Stimulated activated CD8-positive, alpha-beta memory T cell treated with anti-CD3 and anti-CD28 coated beads, Interleukin-12 subunit alpha, Interleukin-12 subunit beta, amount 100 ng/mL, for 1 hour (primary cell): Measurements from ENCODE around the gene ARHGAP18.

Source experiments
- DNase-seq: peaks from one replicate; pipeline ENCODE4 v3.0.0-alpha.2; 2020; ENCODE audit warnings: low read depth

Gene ARHGAP18

DNA sequence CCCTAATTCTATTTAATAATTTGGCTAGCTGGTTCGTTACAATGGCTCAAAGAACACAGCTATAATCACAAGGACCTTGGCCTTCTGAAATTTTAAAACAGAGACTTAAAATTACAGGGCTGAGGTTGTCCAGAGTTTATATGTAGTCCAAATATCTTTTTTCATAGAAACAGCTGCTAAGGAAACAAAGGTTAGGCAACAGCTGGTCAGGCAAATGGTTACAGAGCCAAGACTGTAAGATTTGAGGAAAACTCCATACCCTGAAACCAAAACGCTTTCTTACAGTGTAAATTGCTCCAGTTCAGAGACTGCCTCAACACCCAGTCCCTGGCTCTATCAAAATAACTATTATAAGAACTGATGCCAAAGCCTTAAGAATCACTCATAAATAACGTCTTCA lies 9.7 kb upstream of the ARHGAP18 start:
- DNase-seq, result no peak

DNA sequence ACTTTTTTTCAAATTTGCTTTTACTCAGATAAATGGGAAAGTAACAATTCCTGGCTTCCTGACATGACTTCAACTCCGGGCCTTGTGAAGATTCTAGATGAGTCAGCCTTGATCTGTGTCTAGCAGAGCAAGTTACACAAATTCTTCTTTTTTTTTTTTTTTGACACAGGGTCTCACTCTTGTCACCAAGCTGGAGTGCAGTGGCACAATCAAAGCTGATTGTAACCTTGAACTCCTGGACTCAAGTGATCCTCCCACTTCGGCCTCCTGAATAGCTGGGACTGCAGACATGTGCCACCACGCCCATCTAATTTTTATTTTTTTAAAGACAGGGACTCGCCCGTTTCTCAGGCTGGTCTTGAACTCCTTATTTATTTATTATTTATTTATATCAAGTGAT lies 7.3 kb upstream of the ARHGAP18 start:
- DNase-seq, result no peak

DNA sequence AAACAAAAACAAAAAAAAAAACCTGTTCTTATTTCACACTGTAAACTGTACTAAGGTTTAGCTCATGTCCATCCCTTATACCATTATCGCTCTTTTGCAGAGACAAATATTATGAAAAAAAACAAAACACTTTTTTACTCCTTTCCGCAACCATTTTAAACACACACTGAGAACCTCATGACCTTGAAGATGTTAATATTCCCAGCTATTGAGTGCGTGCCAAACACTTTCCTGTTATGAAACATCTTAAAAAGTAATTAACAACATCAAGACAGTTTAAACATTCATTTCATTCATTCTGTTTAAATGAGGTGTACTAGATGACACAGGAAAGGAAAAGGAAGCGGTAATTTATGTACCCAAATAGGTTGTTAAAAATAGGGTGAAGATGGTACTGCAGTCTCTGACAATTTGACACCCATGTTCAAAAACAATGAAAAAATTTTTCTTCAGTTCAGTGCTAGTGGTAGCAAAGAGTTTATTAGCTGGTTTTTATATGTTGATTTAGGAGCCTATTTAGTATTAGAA lies 3.9 kb upstream of the ARHGAP18 start:
- no peak for DNase-seq

DNA sequence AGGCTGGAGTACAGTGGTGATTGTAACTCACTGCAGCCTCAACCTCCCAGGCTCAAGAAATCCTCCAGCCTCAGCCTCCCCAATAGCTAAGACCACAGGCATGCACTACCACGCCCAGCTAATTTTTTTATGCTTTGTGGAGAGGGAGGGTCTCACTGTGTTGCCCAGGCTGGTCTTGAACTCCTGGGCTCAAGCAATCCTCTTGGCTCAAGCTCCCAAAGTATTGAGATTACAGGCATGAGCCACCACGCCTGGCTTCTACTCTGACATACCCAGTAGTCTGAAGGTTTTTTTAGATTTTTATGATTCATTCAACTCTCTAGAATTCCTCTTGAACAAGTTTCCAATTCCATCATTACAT lies 1.3 kb upstream of the ARHGAP18 start:
- DNase-seq, result no peak

DNA sequence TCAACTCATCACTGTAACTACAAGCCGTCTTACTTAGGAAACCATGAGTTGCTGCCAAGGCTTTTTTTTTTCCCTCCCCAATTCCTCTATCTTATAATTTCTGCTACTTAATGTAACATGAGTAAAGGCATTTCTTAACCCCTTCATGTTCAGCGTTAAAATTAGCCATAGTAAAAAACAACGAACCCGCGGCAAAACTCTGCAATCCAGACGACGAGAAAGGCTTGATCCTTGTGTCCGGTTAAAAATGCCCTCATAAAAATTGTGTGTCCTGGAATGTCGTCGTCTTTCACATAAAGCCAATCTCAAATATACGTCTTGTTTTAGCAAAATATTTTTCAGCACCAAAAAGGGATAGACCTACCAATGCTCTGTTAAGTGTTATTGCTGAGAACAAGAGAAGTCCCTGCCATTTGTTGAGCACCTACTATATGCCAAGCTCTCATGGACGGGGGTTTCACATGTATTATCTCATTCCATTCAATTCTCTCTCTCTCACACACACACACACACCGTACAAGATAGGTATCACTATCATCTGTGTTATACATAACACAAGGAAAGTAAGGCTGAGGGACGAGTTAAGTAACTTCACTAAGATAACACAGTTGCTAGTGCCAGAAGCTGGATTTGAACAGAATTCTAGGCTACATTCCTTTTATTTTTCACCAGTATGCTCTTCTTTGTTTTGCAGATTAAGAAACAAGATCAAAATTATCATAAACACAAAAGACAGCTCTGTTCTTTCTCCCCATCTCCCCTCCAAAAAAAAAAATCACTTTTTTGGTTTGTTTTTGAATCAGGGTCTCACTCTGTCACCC lies 683 bp upstream of the ARHGAP18 start:
- no peak for DNase-seq

DNA sequence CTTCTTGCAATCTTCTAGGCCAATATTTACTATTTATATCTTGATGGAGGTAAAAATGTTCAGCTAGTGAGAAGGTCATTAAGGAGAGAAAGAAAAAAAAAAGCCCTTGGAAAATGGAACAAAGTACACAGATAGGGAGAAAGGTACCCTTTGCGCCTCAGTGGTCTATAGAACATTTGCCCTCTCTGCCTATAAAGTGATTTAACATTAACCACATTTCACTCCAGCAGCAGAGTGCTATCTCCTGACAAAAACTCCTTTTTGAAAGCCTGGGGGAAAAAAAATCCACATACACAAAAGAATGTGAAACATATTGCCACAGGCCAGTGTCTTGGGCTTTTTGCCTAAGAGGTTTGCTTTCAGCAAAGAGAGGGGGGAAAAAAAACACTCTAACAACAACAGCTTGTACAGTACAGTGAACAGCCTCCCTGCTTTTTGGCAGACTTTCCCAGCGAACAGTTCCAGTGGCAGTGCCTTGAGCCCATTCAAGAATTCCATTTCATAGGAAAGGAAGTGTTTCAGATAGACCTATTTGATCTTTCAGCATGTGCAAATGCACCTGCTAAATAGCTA lies 695 bp downstream of the ARHGAP18 start:
- DNase-seq, result no peak

DNA sequence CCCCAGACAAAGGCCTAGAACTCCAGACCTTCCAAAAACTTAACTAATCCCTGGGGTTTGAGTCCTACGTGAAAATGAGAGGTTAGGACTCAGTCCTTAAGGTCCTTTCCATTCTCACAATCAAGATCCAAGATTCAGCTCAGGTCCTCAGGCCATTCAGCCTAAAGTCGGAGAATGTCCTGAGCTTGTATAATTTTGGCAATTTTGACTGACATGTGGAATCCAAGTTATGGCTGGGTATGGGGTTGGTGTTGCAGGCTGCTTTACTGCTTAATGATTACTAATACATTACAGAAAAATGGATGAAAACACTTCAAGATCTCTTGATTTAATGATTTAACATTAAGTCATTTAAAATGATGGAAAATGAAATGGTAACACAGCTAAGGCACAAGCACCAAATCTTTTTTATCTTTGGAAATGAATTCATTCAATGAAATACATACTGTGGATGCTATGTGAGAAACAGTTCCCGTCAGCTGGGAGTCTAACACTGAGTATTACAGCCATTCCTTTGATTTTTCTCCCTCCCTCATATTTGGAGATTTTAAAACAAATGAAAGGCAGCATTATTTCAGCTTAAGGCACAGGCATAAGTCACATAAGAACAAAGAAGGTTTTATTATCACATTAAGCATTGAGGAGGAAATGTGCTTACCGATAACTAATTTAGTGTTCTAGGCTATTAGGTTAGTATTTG lies 1.3 kb downstream of the ARHGAP18 start:
- no peak for DNase-seq

DNA sequence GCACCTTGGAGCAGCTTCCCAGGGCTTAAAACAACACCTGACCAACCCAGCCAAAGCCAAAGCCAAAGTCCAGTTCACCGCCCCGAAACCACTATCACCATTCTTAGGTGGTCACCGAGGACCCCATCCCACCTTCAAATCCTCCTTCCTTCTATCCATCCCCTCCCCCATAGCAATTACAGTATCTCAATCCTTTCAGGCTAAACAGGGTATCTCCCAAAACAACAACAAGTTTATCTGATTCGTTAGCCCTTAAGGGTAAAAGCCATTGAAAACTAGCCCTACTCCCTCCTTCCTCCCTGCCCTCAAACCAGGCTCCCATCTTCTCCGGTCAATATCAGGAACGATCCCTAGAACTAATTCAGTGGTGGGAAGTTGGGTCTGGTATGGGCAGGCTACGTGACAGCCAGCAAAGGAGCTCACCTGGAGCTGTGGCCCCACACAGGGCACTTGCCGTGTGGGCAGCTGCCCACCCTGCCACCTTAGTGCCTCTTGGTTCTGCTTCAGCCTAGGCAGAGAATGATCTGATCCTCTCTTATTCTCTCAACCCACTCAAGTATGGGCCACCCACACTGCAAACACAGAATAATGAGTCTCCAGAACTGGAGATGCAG lies 2.0 kb downstream of the ARHGAP18 start:
- no peak for DNase-seq

DNA sequence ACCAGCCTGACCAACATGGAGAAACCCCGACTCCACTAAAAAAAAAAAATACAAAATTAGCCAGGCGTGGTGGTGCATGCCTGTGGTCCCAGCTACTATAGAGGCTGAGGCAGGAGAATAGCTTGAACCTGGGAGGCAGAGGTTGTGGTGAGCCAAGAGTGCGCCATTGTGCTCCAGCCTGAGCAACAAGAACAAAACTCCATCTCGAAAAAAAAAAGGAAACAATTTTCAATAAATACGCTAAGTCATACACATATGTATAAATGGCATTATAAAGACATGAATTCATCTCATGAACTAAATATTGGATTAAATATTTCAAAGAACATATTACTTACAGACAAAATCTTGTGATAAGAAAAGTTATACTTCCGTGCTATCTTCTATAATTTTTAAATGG lies 2.9 kb downstream of the ARHGAP18 start:
- no peak for DNase-seq

DNA sequence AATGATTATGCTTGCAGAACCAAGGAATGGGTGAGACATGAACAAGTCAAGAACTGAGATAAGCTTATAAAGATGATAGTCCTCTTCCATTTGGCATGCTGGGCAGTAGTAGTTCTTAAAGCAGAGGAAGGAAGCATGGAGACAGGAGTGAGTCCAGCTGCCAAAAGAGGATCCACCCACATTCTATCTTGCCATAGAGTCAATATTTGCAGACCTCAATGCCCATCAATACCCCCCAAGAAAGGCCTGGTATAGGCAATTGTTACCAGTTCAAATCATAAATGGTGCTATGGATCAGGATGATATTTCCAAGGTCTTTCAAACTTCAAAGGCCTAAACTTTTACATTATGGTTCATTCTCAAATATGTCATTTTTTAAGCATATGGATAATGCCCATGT lies 4.8 kb downstream of the ARHGAP18 start:
- DNase-seq, result no peak

DNA sequence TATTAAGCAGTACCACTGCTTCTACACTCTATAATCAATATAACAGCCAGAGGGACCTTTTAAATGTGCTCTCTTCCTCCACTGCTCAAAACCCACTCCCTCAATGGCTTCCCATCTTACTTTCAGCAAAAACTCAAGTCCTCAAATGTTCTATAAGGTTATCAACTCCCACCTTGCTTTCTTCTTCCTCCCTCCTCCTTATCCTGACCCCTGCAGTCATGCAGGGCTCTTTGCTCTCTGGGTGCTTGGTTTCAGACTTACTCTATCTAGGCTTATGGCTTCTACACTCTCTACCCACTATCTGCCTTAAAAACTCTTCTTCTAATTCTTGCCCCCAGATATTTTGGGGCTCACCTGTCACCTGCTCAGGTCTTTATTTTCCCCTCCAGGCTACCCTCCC lies 5.3 kb downstream of the ARHGAP18 start:
- DNase-seq, result no peak

DNA sequence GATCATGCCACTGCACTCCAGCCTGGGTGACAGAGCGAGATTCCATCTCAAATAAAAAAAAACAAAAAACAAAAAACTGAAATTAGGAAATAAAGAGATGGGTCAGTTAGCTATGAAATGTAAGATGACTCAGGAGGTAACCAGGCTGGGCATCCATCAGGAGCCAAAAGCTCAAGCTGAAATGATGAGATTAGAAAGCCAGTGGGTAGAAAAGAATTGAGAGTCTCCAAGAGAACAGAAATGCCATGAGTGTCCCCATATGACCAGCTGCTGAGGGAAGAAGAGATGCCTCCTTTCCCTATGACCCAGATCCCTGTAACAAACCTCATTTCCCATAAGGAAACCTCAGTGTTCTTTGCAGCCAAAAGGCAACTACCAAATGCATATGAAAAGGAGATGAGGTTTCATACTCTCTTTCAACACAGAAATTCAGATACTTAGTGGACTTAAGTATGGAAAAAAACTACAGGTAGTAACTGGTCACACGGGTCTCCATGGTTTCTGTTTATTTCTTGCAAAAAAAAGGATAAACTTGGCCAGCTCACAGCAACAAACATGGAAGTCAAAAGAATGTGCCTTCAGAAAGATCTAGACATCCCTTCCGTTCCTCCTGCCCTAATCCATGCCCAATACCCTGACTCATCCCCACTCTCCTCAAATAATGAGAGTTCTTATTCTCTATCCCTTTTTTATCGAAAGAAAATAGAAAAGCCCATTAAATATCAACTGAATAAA lies 8.1 kb downstream of the ARHGAP18 start:
- no peak for DNase-seq

DNA sequence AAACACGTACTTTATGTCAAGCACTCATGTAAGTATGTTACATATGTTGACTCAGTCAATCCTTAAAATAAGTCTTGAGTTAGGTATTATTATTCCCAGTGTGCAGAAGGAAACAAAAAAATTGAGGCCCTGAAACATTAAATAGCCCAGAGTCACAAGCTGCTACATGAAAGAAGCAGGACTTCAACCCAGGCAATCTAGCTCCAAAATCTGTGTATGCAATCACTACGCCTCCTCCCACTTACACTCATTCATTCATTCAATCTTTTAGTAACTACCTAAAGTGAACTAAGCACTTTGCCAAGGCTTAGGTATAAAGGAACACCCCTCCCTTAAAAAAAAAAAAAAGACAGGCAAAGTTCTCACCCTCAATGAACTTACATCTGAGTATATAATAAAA lies 9.3 kb downstream of the ARHGAP18 start:
- no peak for DNase-seq

DNA sequence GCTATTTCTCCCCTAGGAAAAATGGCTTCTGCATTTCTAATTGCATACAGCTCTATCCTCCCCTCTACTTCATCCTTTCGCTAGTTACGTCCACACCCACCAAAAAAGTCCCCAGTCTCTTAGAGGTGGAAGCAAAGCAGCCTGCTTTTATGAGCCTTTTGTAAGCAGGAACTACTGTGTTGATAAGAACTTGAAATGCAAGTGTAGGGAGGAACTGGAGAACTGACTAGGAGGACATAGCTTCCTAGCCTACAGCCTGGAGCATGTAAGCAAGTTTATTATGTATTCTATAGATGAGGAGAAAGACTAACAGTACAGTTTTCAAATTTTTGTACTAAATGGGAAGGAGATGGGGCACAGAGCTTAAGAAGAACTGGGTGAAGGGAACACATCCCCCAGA lies 10.3 kb downstream of the ARHGAP18 start:
- no peak for DNase-seq

DNA sequence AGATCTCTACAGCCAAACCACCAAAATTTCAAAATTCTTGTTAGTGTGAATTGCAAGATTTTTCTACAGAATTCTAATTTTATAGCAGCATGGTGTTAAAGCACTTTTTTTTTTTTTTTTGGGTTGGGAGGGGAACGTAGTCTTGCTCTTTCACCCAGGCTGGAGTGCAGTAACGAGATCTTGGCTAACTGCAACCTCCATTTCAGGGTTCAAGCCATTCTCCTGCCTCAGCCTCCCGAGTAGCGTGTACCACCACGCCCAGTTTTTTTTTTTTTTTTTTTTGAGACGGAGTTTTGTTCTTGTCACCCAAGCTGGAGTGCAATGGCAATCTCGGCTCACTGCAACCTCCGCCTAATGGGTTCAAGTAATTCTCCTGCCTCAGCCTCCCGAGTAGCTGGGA lies 11.5 kb downstream of the ARHGAP18 start:
- no peak for DNase-seq

DNA sequence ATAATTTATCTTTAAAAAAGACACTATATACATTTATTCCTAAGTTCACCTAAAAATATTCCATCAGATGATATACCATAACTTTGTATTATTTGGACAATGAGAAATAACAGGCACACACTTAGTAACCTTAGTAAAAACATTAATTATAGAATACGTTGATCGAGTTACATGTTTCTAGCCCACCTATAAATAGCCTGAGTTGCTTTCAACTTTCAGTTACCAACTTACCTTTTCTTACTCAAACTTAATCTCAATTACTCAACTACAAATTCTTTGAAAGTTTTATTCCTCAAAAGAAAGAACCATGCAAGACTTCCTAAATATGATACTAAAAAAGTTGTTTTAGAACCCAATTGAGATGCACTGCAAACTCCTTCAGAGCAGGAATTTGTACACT lies 12.2 kb downstream of the ARHGAP18 start:
- DNase-seq, result no peak

DNA sequence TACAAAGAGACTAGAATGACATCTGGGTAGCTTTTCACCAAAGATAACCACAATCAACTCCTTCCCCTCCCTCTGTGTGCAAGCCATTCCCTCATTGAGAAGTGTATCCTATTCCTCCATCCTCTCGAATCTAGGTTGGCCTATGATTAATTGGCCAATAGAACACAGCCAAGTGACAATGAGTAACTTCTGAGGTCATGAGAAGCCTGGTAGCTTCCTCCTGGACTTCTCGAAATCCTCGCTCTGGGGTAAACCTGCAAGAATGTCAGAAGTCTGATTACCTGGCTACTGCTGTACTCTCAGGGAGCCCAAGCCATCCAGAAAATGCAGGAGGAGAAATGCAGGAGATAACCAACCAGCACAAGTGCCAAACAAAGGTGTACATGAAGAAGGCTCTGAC lies 13.1 kb downstream of the ARHGAP18 start:
- no peak for DNase-seq

DNA sequence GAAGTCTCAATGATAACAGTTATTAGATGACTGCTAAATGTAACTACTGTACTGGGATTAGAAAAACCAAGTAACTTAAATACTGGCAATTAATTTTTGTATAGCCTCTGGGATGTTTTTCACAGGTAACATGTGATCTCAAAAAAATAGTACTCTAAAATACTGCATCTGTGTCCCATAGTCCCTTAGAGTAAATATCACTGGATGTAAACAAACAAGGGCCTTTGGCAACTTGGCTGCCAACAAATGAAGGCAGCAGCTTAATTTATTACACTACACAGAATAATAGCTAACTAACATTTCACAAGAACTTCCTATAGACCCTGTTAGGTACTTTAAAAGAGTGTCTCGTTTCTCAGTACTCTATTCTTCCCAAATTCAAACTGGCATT lies 14.0 kb downstream of the ARHGAP18 start:
- DNase-seq, result no peak

DNA sequence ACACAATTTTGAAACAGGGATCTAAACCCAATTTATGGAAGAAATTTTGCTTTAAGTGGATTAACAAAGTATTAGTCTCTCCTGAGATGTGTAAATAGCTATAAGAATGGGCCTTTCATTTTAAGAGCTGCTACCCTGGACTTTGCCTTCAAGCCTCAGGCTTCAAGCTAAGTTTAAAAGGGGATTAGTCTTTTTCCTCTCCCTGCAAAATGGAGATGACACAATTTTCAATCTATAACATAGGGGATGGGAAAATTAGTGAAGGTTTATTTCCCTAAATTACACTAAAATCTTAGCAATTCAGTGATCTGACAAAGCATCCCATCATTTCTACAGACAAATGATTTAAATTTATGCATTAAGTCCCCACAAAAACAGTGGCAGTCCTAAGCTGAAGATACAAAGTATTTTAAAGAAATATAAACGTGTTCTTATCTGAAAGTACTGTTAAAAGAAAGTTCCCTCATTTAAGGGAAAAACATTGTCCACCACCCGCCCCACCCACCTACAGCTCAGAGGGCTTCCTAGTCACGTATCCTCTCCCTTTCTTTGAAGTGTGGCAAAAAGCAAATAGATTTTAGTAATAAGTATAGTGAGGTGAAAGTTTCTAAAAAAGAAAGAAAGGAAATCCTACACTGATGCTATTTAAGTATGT lies 14.5 kb downstream of the ARHGAP18 start:
- DNase-seq, result no peak

DNA sequence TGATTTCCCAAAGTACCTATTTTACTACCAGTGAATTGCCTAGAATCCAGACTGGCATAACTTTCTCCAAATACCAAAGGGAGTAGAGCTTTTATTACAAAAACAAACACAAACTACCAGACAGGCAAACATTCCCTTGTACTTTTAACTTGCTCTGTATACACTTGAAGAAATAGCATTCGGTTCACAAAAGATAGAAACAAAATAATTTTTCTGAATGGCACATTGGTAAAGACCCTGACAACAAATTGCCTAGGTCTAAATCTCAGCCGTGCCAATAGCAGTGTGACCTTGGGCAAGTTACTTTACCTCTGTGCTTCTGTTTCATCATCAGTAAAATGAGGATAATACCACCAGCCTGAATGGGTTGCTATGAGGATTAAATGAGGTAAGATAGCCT lies 15.9 kb downstream of the ARHGAP18 start:
- DNase-seq, result no peak

DNA sequence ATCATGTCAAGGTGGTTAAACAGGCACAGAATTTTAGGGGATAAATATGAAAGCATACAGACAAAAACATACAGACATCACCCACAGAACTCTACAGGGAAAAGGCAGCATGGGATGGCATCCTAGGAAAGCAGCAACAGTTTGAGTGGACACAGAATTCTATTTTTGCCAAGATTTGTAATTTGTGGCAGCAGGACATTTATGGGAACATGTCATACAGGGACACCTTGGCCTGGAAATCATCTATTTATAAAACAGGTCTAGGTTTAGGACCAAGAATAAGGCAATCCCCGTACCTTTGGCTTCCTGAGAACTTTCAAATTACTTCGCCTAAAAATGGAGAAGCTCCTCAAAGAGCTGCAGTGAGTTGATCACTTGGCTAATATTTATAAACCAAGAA lies 17.5 kb downstream of the ARHGAP18 start:
- no peak for DNase-seq

DNA sequence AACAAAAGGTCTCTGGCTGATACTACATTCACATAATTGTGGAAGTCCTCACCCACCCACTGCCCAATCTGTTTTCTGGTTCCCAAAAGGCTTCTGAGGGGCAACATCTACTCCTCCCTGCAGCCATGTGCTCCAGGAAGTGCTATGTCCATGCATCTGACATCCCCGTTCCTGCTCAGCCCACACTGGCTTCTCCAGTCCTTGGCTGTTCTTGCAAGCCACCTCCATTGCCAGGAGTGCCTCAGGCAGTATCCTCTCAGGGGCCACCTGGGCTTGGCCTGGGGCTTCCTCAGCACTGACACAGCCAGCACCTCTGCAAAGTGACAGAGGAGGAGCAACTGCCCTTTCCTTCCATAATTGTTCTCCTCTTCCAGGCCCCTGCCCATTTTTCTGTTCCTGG lies 18.3 kb downstream of the ARHGAP18 start:
- no peak for DNase-seq
